Effector memory CD8-positive, alpha-beta T cell (primary cell): Measurements from ENCODE around the gene PNKD.

Experiments
- ATAC-seq: fragments of 150-1000 bp; cut with Tn5 transposase; replicated peaks from 2 replicates; pipeline ENCODE4 v1.10.0; 2021; ENCODE audit warnings: mild to moderate bottlenecking, moderate library complexity
- DNase-seq, 3 experiments: peaks; one replicate each; pipeline ENCODE4 v3.0.0; 2021
- H3K27ac Mint-ChIP-seq, 2 donors: one replicate each; pipeline ENCODE4 v1.8.0; 2022; ENCODE audit warnings: mild to moderate bottlenecking in 2 of 2, mixed read lengths in 2 of 2, moderate library complexity in 2 of 2
- H3K27me3 Mint-ChIP-seq, 2 donors: one replicate each; pipeline ENCODE4 v1.8.0; 2022; ENCODE audit warnings: mixed read lengths in 2 of 2
- H3K36me3 Mint-ChIP-seq: one replicate; pipeline ENCODE4 v1.8.0; 2022; ENCODE audit warnings: mild to moderate bottlenecking, moderate library complexity, mixed read lengths; ENCODE audit not compliant: insufficient read depth
- H3K4me1 Mint-ChIP-seq, 2 donors: one replicate each; pipeline ENCODE4 v1.8.0; 2022; ENCODE audit warnings: low read depth in 2 of 2, mixed read lengths in 2 of 2
- H3K4me3 Mint-ChIP-seq, 2 donors: one replicate each; pipeline ENCODE4 v1.8.0; 2022; ENCODE audit warnings: mild to moderate bottlenecking in 2 of 2, mixed read lengths in 2 of 2, moderate library complexity in 2 of 2
- H3K9me3 Mint-ChIP-seq, 2 donors: one replicate each; pipeline ENCODE4 v1.8.0; 2022; ENCODE audit warnings: mixed read lengths in 2 of 2

PNKD gene

DNA sequence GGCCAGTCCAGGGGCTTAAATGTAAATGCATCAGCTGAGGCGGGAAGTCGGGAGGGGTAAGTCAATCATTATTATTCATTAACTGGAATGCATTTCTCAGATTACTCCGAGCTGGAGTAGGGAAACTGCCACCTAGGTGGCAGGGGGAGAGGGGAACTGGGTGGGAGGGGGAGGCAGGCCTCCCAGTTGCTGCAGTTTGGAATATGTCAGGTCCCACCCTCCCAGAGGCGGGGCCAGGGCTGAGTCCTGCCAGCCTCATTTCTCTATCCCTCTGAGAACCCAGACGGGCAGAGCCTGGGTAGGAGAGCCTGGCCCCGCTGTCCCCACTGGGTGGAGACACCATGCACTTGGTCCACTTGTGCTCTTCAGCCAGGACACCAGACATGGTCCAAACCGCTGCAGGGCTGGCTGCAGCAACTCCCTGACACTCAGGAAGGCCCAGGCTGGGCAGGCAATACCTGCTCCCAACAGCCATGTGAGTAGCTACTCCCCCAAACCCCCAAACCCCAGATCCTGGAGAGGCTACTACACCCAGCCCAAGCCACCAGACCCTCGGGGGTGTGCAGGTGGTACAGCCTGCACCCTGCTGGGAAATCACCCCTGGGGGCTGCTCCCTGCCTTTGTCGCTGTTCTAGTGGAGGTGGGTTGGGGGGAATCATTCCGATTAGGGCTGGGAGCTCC lies 9.4 kb upstream of the PNKD start, which contains the start of gene GPBAR1:
Gene GPBAR1, plus strand, starts transcription at position 274 of the 681 bp plus-strand sequence. CDS start 1,710 bp downstream, outside the sequence.
- Mint-ChIP-seq H3K36me3 (peaks cover 63% of the 10 kb centered on the region), H3K9me3 (no peaks in the 10 kb centered on the region), H3K4me1 (peaks cover 19 to 25% of the 10 kb centered on the region in 2 donors), H3K27me3 (no peaks in the 10 kb centered on the region), H3K4me3 (no peak within 1 kb of the TSS), H3K27ac (peak within 1 kb of the TSS; percentile 42 to 83)
- no peak for ATAC-seq
- no peak for DNase-seq

DNA sequence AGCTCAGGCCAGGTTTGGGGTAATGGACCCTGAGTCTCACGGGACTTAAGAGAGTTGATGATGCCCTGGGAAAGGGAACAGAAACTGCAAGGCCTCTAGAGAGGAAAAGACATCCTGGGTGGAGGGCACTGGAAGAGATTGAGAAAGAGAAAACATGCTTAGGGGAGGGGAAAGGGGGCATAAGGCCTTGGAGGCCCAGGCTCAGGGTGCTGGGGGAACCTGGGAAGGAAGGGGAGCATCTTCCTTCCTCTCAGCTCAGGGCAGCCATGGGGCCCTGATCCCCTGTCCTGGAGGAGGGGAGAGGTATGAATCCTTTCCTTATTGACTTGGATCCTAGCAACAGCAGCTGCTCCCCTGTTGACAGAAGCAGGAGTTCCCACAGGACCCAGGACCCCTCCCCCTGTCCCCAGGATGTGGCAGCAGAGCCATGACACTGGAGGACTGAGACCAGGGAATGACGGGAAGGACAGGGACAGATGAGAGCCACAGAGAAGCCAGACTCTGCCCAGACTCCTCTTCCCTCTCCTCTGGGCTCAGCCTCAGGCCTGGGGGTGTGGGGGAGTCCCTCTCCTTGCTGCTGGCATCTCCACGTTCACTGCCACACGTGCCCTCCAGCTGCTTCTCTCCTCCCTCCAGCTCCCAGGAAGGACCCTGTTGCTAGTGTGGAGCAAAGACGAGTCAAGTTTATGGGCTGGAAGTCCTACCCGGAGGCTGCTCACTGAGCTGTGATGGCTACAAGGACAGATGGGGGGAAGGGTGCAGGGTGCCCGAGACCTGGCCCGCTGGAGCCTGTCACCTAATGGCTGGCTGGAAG lies 8.7 kb upstream of the PNKD start:
- Mint-ChIP-seq H3K27me3 (no peaks in the 10 kb centered on the region), H3K27ac (peak overlapping the region; percentile 42 to 83), H3K4me1 (peaks cover 21 to 29% of the 10 kb centered on the region in 2 donors), H3K4me3 (no peak overlapping the region), H3K36me3 (peaks cover 57% of the 10 kb centered on the region), H3K9me3 (no peaks in the 10 kb centered on the region)
- no peak for ATAC-seq
- no peak for DNase-seq

DNA sequence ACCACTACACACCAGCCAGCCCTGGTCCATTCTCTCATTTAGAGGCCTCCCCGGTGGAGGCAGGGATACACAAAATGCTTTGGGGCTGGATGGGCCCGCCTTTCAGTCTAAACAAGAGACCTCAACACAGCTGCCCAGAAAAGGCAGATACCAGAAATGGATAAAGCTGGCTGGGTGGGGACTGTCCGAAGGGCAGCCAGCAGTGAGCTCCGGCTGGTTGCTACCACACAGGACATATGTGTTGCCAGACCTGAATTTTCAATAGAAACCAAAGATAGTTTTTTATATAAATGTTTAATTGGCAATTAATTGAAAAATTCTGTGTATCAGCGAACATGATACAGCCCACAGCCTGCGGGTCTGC lies 8.1 kb upstream of the PNKD start:
- Mint-ChIP-seq H3K9me3 (no peaks in the 10 kb centered on the region), H3K27me3 (no peaks in the 10 kb centered on the region), H3K36me3 (peaks cover 51% of the 10 kb centered on the region), H3K27ac (peak overlapping the region in 1 of 2 donors; percentile 42), H3K4me3 (no peak overlapping the region), H3K4me1 (peaks cover 26 to 35% of the 10 kb centered on the region in 2 donors)
- no peak for DNase-seq
- no peak for ATAC-seq

DNA sequence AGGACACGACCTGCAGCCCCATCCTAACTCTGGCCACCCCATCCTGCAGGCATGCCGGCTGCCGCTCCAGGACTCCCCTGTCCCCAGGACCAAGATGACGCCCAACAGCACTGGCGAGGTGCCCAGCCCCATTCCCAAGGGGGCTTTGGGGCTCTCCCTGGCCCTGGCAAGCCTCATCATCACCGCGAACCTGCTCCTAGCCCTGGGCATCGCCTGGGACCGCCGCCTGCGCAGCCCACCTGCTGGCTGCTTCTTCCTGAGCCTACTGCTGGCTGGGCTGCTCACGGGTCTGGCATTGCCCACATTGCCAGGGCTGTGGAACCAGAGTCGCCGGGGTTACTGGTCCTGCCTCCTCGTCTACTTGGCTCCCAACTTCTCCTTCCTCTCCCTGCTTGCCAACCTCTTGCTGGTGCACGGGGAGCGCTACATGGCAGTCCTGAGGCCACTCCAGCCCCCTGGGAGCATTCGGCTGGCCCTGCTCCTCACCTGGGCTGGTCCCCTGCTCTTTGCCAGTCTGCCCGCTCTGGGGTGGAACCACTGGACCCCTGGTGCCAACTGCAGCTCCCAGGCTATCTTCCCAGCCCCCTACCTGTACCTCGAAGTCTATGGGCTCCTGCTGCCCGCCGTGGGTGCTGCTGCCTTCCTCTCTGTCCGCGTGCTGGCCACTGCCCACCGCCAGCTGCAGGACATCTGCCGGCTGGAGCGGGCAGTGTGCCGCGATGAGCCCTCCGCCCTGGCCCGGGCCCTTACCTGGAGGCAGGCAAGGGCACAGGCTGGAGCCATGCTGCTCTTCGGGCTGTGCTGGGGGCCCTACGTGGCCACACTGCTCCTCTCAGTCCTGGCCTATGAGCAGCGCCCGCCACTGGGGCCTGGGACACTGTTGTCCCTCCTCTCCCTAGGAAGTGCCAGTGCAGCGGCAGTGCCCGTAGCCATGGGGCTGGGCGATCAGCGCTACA lies 7.4 kb upstream of the PNKD start:
- no peaks in the 10 kb centered on the region for H3K27me3 Mint-ChIP-seq
- no peak overlapping the region for H3K4me3 Mint-ChIP-seq
- peaks cover 46% of the 10 kb centered on the region for H3K36me3 Mint-ChIP-seq
- H3K4me1 Mint-ChIP-seq: peaks cover 24 to 35% of the 10 kb centered on the region in 2 donors
- H3K27ac Mint-ChIP-seq: no peak overlapping the region
- H3K9me3 Mint-ChIP-seq: no peaks in the 10 kb centered on the region
- ATAC-seq (no peak), DNase-seq (no peak)

DNA sequence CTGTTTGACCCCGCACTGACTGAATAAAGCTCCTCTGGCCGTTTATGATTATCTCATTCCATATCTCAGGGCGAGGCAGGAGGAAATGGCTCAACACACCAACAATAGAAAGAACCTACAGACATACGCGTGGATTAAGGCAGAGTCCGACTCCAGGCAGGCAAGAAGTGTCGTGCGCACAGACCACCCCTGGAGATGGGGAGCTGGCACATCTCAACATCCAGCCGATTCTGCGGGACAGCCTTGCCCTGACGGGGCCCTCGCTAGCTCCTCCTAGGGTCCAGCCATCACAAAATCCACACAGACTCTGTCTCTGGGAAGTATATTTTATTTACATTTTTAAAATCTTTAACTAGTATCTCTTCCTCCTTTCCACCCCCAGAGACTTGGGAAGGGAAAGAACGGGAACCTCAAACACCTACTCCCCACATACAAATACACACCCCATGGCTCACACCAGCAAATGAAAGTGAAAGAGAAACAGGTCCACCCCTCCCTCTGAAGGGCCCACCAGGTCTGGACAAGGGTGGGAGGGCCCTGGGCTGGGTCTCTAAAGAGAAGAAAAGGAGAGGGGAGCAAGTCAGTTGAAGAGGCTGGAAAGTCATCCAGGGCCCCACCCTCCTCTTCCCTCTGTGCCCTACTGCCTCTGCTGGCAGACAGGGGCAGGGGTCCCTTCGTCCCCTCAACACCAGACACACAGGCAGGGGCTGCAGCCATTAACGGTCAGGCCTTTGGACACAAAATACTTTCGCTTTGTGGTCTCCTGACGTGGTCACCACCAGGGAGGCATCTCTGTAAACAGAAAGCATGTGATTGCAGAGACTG lies 6.3 kb upstream of the PNKD start:
- DNase-seq: no peak
- H3K9me3 Mint-ChIP-seq: no peaks in the 10 kb centered on the region
- no peak overlapping the region for H3K27ac Mint-ChIP-seq
- H3K27me3 Mint-ChIP-seq: no peaks in the 10 kb centered on the region
- peaks cover 46% of the 10 kb centered on the region for H3K36me3 Mint-ChIP-seq
- H3K4me1 Mint-ChIP-seq: peaks cover 22 to 29% of the 10 kb centered on the region in 2 donors
- H3K4me3 Mint-ChIP-seq: no peak overlapping the region
- peak; percentile 66 for ATAC-seq

DNA sequence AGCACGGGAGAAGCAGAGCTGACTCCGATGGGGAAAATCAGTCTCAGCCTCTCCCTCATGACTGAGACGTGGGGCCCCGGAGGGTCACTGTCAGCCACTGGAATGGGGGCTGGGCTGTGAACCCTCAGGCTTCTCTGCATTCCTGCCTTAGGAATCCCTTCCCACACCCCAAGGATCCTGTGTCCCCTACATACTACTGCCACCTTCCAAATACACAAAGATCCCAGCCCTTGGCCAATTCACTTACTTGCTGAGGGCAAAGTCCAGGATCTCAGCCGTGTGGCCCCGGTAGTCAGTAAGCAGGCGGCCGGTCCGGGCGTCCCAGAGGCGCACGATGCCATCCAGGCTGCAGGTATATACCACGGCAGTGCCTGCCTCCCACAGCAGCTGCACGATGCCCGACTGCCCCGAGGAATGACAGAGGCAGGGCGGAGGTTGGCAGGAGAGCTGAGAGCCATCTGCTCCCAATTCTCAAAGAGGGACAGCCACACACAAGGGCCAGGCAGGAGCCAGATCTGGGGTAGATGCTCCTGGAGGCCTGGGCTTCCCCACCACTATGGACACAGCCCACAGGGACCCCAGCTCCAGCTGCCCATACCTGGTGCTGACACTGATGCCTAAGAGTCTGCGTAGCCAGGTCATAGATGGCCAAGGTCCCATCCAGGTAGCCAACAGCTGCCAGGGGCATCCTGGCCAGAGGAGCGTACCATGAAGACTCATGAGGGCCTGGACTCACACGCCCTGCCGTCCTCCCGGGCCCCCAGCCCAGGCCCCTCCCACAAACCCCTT lies 5.4 kb upstream of the PNKD start:
- ATAC-seq (no peak), DNase-seq (no peak)
- H3K9me3 Mint-ChIP-seq: no peaks in the 10 kb centered on the region
- no peak overlapping the region for H3K4me3 Mint-ChIP-seq
- H3K36me3 Mint-ChIP-seq: peaks cover 50% of the 10 kb centered on the region
- H3K27me3 Mint-ChIP-seq: no peaks in the 10 kb centered on the region
- peaks cover 24 to 29% of the 10 kb centered on the region in 2 donors for H3K4me1 Mint-ChIP-seq
- peak overlapping the region; percentile 62 to 67 for H3K27ac Mint-ChIP-seq

DNA sequence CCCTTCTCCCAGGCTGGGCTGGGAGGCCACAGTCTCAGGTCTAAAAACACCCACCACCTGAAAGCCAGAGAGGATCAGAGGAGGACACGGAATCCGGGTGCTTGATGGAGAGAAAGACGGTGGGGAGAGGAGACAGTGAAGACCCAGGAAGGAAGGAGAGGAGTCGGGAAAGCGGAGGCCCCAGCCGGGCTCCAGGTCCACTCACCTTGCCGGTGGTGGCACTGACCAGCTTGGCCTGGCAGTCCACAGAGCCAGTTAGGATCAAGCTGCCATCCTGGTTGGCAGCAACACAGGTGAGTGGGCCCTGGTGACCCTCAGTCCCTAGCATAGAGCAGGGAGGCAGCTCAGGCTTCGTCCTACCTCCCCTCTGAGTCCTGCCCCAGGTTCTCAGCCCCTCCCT lies 4.7 kb upstream of the PNKD start:
- DNase-seq (no peak), ATAC-seq (no peak)
- peaks cover 29 to 30% of the 10 kb centered on the region in 2 donors for H3K4me1 Mint-ChIP-seq
- H3K4me3 Mint-ChIP-seq: no peak overlapping the region
- H3K36me3 Mint-ChIP-seq: peaks cover 53% of the 10 kb centered on the region
- no peaks in the 10 kb centered on the region for H3K27me3 Mint-ChIP-seq
- peak overlapping the region; percentile 62 to 67 for H3K27ac Mint-ChIP-seq
- no peaks in the 10 kb centered on the region for H3K9me3 Mint-ChIP-seq

DNA sequence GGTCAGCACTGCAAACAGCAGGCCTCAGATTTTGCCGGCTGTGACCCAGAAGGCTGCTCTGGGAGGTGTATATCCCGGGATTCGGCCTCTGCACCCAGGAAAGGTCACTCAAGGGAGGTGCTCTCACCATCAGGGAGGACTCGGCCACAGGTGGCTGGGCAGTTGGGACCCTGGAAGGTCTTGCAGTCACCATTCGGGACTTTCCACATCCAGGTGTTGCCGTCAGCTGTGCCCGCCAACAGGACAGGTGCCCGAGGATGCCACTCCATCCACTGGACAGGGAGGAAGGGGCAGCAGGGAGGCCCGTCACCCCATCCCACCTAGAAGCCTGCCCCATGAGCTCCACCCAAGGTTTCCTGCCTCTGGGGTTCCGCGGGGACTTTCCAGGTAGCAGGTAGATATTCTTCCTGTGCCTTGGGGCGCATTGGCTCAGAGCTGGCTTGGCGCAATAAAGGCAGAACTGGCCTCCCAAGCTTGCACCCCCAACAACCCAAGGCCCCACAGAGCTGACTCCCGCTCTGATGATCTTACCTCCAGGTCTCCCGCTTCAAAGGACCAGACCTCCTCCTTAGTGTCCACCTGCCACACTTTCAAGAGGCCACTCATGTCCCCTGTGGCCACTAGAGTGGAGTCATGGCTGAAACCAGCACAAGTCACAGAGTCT lies 3.9 kb upstream of the PNKD start:
- Mint-ChIP-seq H3K4me1 (peaks cover 37 to 39% of the 10 kb centered on the region in 2 donors), H3K27me3 (no peaks in the 10 kb centered on the region), H3K4me3 (no peak overlapping the region), H3K27ac (peak overlapping the region in 1 of 2 donors; percentile 62), H3K9me3 (no peaks in the 10 kb centered on the region), H3K36me3 (peaks cover 55% of the 10 kb centered on the region)
- DNase-seq (no peak), ATAC-seq (no peak)

DNA sequence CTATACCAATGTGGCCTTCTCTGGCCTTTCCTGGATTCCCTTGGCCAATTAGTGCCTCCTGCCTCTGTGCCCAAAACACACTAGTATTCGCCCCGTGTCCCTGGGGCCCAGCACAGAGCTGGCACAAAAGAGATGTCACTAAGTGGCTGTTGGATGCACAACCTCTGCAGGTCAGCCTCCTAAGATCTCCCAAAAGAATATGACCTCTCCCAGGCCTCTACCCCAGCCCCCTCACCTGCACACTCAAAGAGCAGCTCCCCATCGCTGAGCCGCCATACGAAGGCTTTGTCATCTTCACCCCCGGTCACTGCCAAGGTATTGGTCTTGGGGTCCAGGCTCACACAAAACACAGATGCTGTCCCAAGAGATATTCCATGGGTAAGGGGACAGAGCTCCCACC lies 3.1 kb upstream of the PNKD start:
- Mint-ChIP-seq H3K4me3 (no peak overlapping the region), H3K27me3 (no peaks in the 10 kb centered on the region), H3K27ac (peak overlapping the region; percentile 23 to 25), H3K4me1 (peaks cover 46 to 47% of the 10 kb centered on the region in 2 donors), H3K9me3 (no peaks in the 10 kb centered on the region), H3K36me3 (peaks cover 54% of the 10 kb centered on the region)
- ATAC-seq (no peak), DNase-seq (no peak)

DNA sequence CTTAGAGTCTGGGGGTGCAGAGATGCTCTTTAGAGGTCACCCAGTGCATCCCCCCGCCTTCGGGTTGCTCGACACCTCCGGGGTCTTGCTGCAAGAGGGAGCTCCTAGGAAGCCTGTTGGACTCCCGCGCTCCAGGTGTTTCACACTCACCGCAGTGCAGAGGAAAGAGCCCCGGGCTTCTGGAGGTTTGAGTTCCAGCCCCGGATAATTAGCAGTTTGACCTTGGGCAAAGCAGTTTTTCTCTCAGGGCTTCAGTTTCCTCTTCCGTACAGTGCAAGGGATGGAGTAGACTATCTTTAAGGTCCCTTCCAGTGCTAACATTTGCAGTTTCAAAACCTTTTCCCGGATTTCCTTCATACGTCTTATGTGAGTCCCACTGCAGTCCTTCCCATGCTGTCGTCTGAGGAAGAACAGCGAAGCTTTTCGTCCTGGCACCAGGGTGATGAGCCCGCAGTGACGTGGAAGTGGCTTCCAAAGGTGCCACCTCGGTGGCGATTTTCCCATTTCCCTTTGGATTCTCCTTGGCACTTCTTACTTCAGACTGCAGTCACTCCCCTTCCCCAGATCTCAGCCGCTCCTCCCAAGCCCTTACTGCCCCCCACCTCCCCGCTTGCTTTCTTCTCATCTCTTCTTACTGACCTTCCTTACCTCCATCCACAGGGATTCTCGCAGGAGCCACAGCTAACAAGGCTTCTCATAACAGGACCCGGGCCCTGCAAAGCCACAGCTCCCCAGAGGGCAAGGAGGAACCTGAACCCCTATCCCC lies 585 bp downstream of the PNKD start:
- Mint-ChIP-seq H3K4me1 (peaks cover 50 to 53% of the 10 kb centered on the region in 2 donors), H3K4me3 (peak overlapping the region; percentile 81 to 95), H3K27me3 (no peaks in the 10 kb centered on the region), H3K27ac (peak overlapping the region; percentile 95 to 97), H3K36me3 (peaks cover 57% of the 10 kb centered on the region), H3K9me3 (no peaks in the 10 kb centered on the region)
- no peak for ATAC-seq
- no peak for DNase-seq

DNA sequence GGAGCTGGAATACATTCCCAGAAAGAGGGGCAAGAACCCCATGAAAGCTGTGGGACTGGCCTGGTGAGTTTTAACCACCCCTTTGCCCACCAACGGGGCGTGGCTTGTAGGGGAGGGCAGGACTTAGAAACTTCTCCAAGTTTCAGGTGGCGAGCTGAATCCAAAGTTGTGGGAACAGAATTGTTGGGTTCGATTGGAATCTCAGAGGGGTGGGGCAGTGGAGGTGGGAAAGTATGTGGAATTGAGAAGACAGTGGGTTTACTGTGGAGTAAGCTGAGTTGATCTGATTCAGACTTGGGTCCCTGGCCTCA lies 1.1 kb downstream of the PNKD start:
- Mint-ChIP-seq H3K36me3 (peaks cover 61% of the 10 kb centered on the region), H3K9me3 (no peaks in the 10 kb centered on the region), H3K4me3 (peak overlapping the region; percentile 81 to 95), H3K27me3 (no peaks in the 10 kb centered on the region), H3K4me1 (peaks cover 49 to 50% of the 10 kb centered on the region in 2 donors), H3K27ac (peak overlapping the region in 1 of 2 donors; percentile 97)
- DNase-seq (no peak), ATAC-seq (no peak)
